HepG2 (cell line): ENCODE results near the gene MT1G. TPM values are rescaled to one million over a fixed set of nuclear protein-coding genes. Genes with fewer than 3 reads are reported as not detected.
"Not testable (repeated sequence)": the region's sequence is repeated elsewhere in the genome, so short reads cannot be mapped to it uniquely, and the experiment has no call there.

Experiments used
- ATAC-seq: fragments of 200-7000 bp; cut with Tn5 transposase; 3 replicates; pipeline ENCODE4 v1.9.1; 2020; ENCODE audit warnings: mild to moderate bottlenecking, moderate library complexity
- BruUV-seq: library from RNA; stranded (reverse); fragments of 400-500 nt; replicated peaks from 2 replicates; lab custom pipeline; 2021; lab: Mats Ljungman, UMichigan
- CTCF ChIA-PET: fragments of 300-600 bp; formaldehyde crosslinking; extraction: SDS; loops from one replicate; lab custom pipeline; 2021; ENCODE audit warnings: low total read pairs, inconsistent platforms, low intra/inter-chr PET ratio; lab: Yijun Ruan, JAX
- POLR2A ChIA-PET: fragments of 350-600 bp; sonication (Branson Sonifier 250); formaldehyde crosslinking; loops from one replicate; lab custom pipeline; 2020; ENCODE audit warnings: antibody characterized with exemption, inconsistent platforms; lab: Yijun Ruan, JAX
- DNase-seq: peaks from one replicate; pipeline ENCODE4 v3.0.0-alpha.2; 2015; ENCODE audit warnings: low spot score
- FAIRE-seq: peaks from 3 replicates; lab custom pipeline; 2011; peaks lifted over from hg19 to GRCh38; lab: Jason Lieb, UNC
- H2AFZ ChIP-seq: one replicate; pipeline ENCODE4 v1.6.1; 2011; ENCODE audit warnings: low read length, inconsistent platforms
- H3K27ac ChIP-seq: fragments of 300-600 bp; 3 replicates; pipeline ENCODE4 v1.8.0; 2011; ENCODE audit warnings: mixed run types, mild to moderate bottlenecking, mixed read lengths, low read length, inconsistent platforms; ENCODE audit not compliant: insufficient read depth; ENCODE audit errors: extremely low read length
- H3K27me3 ChIP-seq, 2 experiments: fragments of 200-600 bp in 1 of 2; 2 replicates in 1 of 2; 3 replicates in 1 of 2; pipeline versions ENCODE4 v1.6.0 to v1.8.0; 2011; ENCODE audit warnings: low read length in 2 of 2, mild to moderate bottlenecking in 2 of 2, moderate library complexity in 2 of 2, inconsistent platforms in 1 of 2; ENCODE audit not compliant: insufficient read depth in 2 of 2, control insufficient read depth in 1 of 2
- H3K36me3 ChIP-seq, 2 experiments: fragments of 200-600 bp in 1 of 2; replicated peaks in 1 of 2; 2 replicates in 1 of 2; 3 replicates in 1 of 2; pipeline versions ENCODE4 v1.5.1 to v1.8.0; 2011; ENCODE audit warnings: low read length in 2 of 2, inconsistent platforms in 1 of 2; ENCODE audit not compliant: insufficient read depth in 2 of 2, control insufficient read depth in 1 of 2
- H3K4me1 ChIP-seq: 2 replicates; pipeline ENCODE4 v1.5.1; 2012; ENCODE audit warnings: low read length, inconsistent platforms; ENCODE audit not compliant: insufficient read depth
- H3K4me2 ChIP-seq: 2 replicates; pipeline ENCODE4 v1.6.0; 2011; ENCODE audit warnings: low read depth, low read length, inconsistent platforms
- H3K4me3 ChIP-seq, 3 experiments: fragments of 200-600 bp in 1 of 3; sonication (generic), shearing (Covaris generic) in 1 of 3; replicated peaks in 1 of 3; 2 replicates each; pipeline ENCODE4 v1.5.1; 2011 to 2016; ENCODE audit warnings: low read length in 3 of 3, inconsistent platforms in 2 of 3, low read depth in 2 of 3, mild to moderate bottlenecking in 2 of 3, control low read depth in 1 of 3, mixed read lengths in 1 of 3; ENCODE audit not compliant: insufficient read depth in 1 of 3
- H3K79me2 ChIP-seq: one replicate; pipeline ENCODE4 v1.6.1; 2011; ENCODE audit warnings: low read length, inconsistent platforms; ENCODE audit not compliant: insufficient read depth
- H3K9ac ChIP-seq: 2 replicates; pipeline ENCODE4 v1.6.0; 2011; ENCODE audit warnings: mild to moderate bottlenecking, low read depth, low read length, inconsistent platforms; ENCODE audit not compliant: insufficient read depth
- H3K9me3 ChIP-seq: 2 replicates; pipeline ENCODE4 v1.5.1; 2012; ENCODE audit warnings: mild to moderate bottlenecking, low read length
- H4K20me1 ChIP-seq: 2 replicates; pipeline ENCODE4 v1.6.0; 2011; ENCODE audit warnings: inconsistent platforms, mild to moderate bottlenecking, low read length, moderate library complexity; ENCODE audit not compliant: insufficient read depth
- CEBPB ChIP-seq: IDR thresholded peaks from 2 replicates; pipeline ENCODE4 v1.6.1; 2011; ENCODE audit warnings: low read depth, low read length, improper control_type of control experiment, borderline replicate concordance
- WGBS: methylation state at CpG from one replicate; pipeline ENCODE4 v1.1.6; 2017; ENCODE audit warnings: low lambda C conversion rate; 5-methylcytosine and 5-hydroxymethylcytosine counted together
- in situ Hi-C: cut with HindIII; loops from 2 replicates; pipeline ENCODE4 v1.10.0; 2017; ENCODE audit warnings: low pct_unique_long_range_greater_than_20kb; ENCODE audit not compliant: extremely low pct_ligation_motif_present
- intact Hi-C: fragments of 100-400 bp; cut with micrococcal nuclease; formaldehyde crosslinking; loops from one replicate; pipeline ENCODE4 v1.10.0; 2022; ENCODE audit not compliant: unreplicated experiment
- polyA plus RNA-seq, 8 experiments: library from polyadenylated mRNA; depleted of rRNA in 3 of 8; stranded (reverse) in 7 of 8; unstranded in 1 of 8; fragments of >200 nt; fragmentation: Illumina TruSeq in 4 of 8; extraction: Trizol in 4 of 8; gene quantifications; 2 replicates each; pipeline versions ENCODE4 v1.2.1 to v1.2.3, GENCODE V29; 2011 to 2016; ENCODE audit warnings: low read depth in 4 of 8, missing spikeins in 1 of 8, mixed read lengths in 1 of 8; ENCODE audit not compliant: insufficient read depth in 1 of 8
- total RNA-seq, 5 experiments: library from RNA; depleted of rRNA; stranded (reverse); fragments of >200 nt; fragmentation: Illumina TruSeq; extraction: Trizol; gene quantifications; 2 replicates each; pipeline ENCODE4 v1.2.3, GENCODE V29; 2016; ENCODE audit warnings: low read depth in 1 of 5
- TF ChIP-seq, protein P1 (sequence below): sonication (generic); formaldehyde crosslinking; IDR thresholded peaks from 2 replicates; pipeline ENCODE4 v1.5.1; 2020; ENCODE audit warnings: missing genetic modification reagents, mild to moderate bottlenecking, borderline replicate concordance

The MT1G gene
- total and polyA plus RNA-seq, 2 of the 13 experiments (the other 11 are each of a cell fraction or from before 2014, with no cell fraction given): 3.6 to 377 TPM

DNA sequence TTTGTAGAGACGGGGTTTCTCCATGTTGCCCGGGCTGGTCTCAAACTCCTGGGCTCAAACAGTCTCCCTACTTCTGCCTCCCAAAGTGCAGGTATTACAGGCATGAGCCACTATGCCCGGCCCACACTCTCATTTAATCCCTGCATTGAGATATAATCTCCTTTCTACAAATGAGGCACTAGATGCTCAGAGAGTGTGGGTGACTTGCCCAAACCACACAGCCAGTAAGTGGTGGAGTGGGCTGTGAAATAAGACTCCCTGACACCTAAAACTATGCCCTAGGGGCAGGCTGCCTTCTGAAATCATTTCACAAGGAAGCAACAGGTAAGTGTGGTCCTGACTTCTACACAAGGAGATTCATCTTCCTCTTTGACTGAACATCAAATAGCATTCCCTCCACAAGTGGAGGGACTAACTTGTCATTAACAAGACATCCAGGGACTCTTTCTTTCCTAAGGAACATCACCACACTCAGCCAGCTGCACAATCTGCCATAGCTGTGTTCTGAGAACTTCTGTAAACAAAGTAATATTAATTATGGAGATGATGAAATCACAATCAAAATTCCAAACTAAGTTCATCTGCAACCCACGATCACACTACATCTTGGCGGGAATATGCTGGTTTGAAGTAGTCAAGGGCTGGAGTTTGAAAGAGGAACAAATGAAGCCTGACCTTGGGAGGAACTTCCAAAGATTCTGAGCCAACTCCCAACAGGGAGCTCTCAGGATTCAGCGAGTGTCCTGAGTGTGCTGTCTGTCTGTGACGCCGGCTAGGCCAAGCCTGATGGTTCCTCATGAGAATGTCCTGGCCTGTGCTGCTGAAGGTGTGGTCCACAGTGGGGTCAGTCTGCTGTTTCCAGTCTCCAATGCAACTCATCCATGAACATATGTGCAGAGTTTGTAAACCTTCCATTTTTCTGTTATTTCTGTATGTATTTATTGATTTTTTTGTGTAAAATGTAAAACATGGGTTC is 2.3 kb downstream of the MT1G start:
- Histone ChIP-seq H3K4me1 (peaks cover 27% of the 10 kb centered on the region), H3K27me3 (peaks cover 7 to 25% of the 10 kb centered on the region in 2 experiments)
- peak; percentile 68 for FAIRE-seq
- H3K79me2 ChIP-seq, H3K4me3 ChIP-seq, H3K9ac ChIP-seq, H4K20me1 ChIP-seq, BruUV-seq, H3K4me2 ChIP-seq, in situ Hi-C loops, POLR2A ChIA-PET, H3K36me3 ChIP-seq, CTCF ChIA-PET, H3K27ac ChIP-seq, intact Hi-C loops, H2AFZ ChIP-seq, ATAC-seq, H3K9me3 ChIP-seq, DNase-seq: not testable (repeated sequence)
- 45% methylated on average over 8 of the region's 8 CpGs for WGBS

DNA sequence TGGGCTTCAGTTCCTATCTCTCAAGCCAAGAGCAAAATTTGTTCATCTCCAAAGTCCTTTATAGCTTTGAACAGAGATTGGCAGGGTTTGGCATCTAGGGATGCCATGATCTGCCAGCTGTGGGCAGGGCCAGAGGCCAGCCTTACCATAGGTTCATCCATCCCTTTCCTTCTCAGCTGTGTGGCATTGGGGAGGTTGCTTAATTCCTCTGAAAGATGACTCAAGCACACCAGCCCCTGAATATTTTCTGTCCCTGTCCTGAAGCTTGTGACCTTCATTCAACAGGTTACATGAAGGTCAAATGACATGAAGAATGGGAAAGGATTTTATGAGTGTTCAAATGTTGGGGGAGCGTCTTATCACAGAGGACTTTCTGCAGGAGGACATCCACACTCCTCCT is 3.4 kb downstream of the MT1G start:
- Histone ChIP-seq H3K27ac (no peak overlapping the region), H4K20me1 (no peaks in the 10 kb centered on the region), H3K4me2 (no peak overlapping the region), H3K4me1 (peaks cover 27% of the 10 kb centered on the region), H3K36me3 (no peaks in the 10 kb centered on the region), H2AFZ (no peak overlapping the region), H3K9me3 (no peaks in the 10 kb centered on the region), H3K4me3 (no peak overlapping the region), H3K9ac (no peak overlapping the region), H3K79me2 (no peaks in the 10 kb centered on the region), H3K27me3 (peaks cover 3 to 14% of the 10 kb centered on the region in 2 experiments; a peak in 3 of 5 replicates)
- FAIRE-seq (no peak), DNase-seq (no peak), ATAC-seq (no peak)
- CTCF ChIA-PET: no interaction called here
- in situ Hi-C loops (no loop called here), intact Hi-C loops (no loop called here)
- 47% methylated on average over 1 of the region's 1 CpG for WGBS
- BruUV-seq: no TSS peak
- POLR2A ChIA-PET: no interaction called here
- TF ChIP-seq, protein P1, sequence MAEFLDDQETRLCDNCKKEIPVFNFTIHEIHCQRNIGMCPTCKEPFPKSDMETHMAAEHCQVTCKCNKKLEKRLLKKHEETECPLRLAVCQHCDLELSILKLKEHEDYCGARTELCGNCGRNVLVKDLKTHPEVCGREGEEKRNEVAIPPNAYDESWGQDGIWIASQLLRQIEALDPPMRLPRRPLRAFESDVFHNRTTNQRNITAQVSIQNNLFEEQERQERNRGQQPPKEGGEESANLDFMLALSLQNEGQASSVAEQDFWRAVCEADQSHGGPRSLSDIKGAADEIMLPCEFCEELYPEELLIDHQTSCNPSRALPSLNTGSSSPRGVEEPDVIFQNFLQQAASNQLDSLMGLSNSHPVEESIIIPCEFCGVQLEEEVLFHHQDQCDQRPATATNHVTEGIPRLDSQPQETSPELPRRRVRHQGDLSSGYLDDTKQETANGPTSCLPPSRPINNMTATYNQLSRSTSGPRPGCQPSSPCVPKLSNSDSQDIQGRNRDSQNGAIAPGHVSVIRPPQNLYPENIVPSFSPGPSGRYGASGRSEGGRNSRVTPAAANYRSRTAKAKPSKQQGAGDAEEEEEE (CRISPR knock-in tag): no peak
- TF ChIP-seq CEBPB: peak; percentile 36; the same call in 1 of the 2 replicates
